Peyer's patch (tissue), 4 donors: Measurements from ENCODE around the gene UFC1. TPM values are rescaled to one million over a fixed set of nuclear protein-coding genes. Genes with fewer than 3 reads are reported as not detected.

Experiments
- DNase-seq, 3 donors: peaks; one replicate each; pipeline ENCODE4 v3.0.0-alpha.2; 2017 to 2019
- H3K27ac ChIP-seq, 4 donors: fragments of 200-600 bp; sonication (generic); one replicate each; pipeline ENCODE4 v1.5.1; 2016 to 2019
- H3K27me3 ChIP-seq, 2 donors: fragments of 200-600 bp; sonication (generic); one replicate each; pipeline ENCODE4 v1.5.1; 2019
- H3K36me3 ChIP-seq, 3 donors: fragments of 200-600 bp; sonication (generic); one replicate each; pipeline ENCODE4 v1.5.1; 2016 to 2019
- H3K4me1 ChIP-seq, 4 donors: fragments of 200-600 bp; sonication (generic); one replicate each; pipeline ENCODE4 v1.5.1; 2016 to 2019
- H3K4me3 ChIP-seq, 4 donors: fragments of 200-600 bp; sonication (generic); 1 replicate in 3 of 4; 2 replicates in 1 of 4; pipeline ENCODE4 v1.5.1; 2016 to 2019; ENCODE audit warnings: mild to moderate bottlenecking in 1 of 4
- H3K9me3 ChIP-seq, 4 donors: fragments of 200-600 bp; sonication (generic); one replicate each; pipeline ENCODE4 v1.5.1; 2016 to 2019; ENCODE audit warnings: mild to moderate bottlenecking in 1 of 4
- CTCF ChIP-seq, 6 experiments: fragments of 450-650 bp in 4 of 6; fragments of 200-600 bp in 2 of 6; sonication (generic) in 1 of 6; IDR thresholded peaks; one replicate each; pipeline ENCODE4 v1.5.1; 2017 to 2019; ENCODE audit warnings: antibody characterized with exemption in 6 of 6, mild to moderate bottlenecking in 3 of 6, moderate library complexity in 1 of 6
- POLR2A ChIP-seq, 2 donors: fragments of 450-650 bp; IDR thresholded peaks; one replicate each; pipeline ENCODE4 v1.5.1; 2017; ENCODE audit warnings: antibody characterized with exemption in 2 of 2, mild to moderate bottlenecking in 2 of 2, moderate library complexity in 2 of 2
- total RNA-seq, 4 donors: library from RNA; depleted of rRNA; stranded (reverse); fragments of >200 nt; gene quantifications; one replicate each; pipeline ENCODE4 v1.1.0, GENCODE V29; 2016

UFC1 gene
- total RNA-seq, 4 donors from 2014 or later = 36.9 to 82.5 (median 61.7) TPM

- peaks cover 0 to 19% (median 7%) of the 10 kb centered on the region in 4 donors for H3K4me1 ChIP-seq
- no peaks in the 10 kb centered on the region for H3K9me3 ChIP-seq
Observed at GRCh38 chr1:161190962-161191521, 37.3 kb downstream of the UFC1 start.

GRCh38 chr1:161191971-161192370 is 38.2 kb downstream of the UFC1 start:
- H3K27me3 ChIP-seq = no peaks in the 10 kb centered on the region
- no peaks in the 10 kb centered on the region for H3K36me3 ChIP-seq
- no peak overlapping the region for H3K4me3 ChIP-seq
- H3K27ac ChIP-seq = no peak overlapping the region
- DNase-seq = no peak
- H3K4me1 ChIP-seq = peaks cover 0 to 12% (median 7%) of the 10 kb centered on the region in 4 donors
- TF ChIP-seq POLR2A (IDR thresholded peaks at IDR 0.05) = no peak
- TF ChIP-seq CTCF (IDR thresholded peaks at IDR 0.05) = no peak
- no peaks in the 10 kb centered on the region for H3K9me3 ChIP-seq

More at GRCh38 chr1:161190962-161191521, 37.3 kb downstream of the UFC1 start:
- H3K4me3 ChIP-seq = no peak overlapping the region
- H3K36me3 ChIP-seq = no peaks in the 10 kb centered on the region
- TF ChIP-seq POLR2A (IDR thresholded peaks at IDR 0.05) (no peak), CTCF (IDR thresholded peaks at IDR 0.05) (no peak)
- no peak for DNase-seq
- H3K27ac ChIP-seq = no peak overlapping the region
- no peaks in the 10 kb centered on the region for H3K27me3 ChIP-seq

DNA sequence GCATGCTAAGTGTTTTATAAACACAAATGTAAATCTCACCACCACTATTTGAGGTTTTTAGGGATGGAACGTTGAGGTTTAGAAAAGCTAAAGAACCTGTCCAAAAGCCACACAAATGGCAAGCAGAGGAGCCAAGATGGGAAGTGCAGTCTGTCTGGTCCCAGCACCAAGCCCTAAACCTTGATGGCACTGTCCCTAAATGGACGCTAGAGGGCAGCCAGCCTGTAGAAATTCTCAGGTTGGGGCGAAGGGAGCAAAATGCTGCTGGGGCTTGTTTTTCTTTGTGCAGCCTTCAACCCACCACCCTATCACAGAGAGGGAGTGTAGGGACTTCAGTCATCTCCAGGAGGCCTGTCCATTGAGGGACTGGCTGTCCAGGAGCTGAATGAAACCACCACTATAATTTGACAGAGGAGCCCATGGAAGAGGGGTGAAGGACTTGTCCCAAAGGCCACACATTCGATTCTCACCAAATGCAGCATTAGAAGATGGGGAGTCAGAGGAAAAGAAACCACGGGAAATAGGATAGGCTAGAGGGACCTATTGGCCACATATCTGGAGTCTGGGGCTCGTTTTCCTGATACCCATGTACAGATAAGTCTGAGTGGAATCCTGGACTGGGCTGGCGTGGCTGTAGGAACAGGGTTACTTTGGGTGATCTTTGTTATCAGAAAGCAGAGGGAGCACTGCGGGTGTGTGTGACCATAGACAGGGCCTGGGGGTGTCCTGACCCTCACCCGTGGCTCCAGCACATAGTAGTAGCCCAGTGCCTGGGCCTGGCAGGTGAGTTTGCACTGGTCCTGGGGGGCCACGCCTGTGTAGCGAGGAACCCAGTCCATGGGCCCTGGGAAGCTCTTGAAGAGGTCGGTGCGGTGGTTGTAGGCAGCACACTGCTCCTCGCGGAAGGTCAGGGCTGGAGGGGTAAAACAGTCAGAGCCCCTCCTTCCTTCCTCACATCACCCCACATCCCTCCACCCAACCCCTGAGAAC is 39.0 kb downstream of the UFC1 start:
- TF ChIP-seq CTCF (IDR thresholded peaks at IDR 0.05) = peak; percentile 80 to 90 (median 84)
- no peak for TF ChIP-seq POLR2A (IDR thresholded peaks at IDR 0.05)
- H3K27me3 ChIP-seq = no peaks in the 10 kb centered on the region
- DNase-seq = peak in 2 of 3 donors; percentile 63 to 88
- H3K4me1 ChIP-seq = peaks cover 0 to 12% (median 7%) of the 10 kb centered on the region in 4 donors
- no peak overlapping the region for H3K4me3 ChIP-seq
- H3K27ac ChIP-seq = peak overlapping the region in 1 of 4 donors; percentile 12
- no peaks in the 10 kb centered on the region for H3K36me3 ChIP-seq
- no peaks in the 10 kb centered on the region for H3K9me3 ChIP-seq

DNA sequence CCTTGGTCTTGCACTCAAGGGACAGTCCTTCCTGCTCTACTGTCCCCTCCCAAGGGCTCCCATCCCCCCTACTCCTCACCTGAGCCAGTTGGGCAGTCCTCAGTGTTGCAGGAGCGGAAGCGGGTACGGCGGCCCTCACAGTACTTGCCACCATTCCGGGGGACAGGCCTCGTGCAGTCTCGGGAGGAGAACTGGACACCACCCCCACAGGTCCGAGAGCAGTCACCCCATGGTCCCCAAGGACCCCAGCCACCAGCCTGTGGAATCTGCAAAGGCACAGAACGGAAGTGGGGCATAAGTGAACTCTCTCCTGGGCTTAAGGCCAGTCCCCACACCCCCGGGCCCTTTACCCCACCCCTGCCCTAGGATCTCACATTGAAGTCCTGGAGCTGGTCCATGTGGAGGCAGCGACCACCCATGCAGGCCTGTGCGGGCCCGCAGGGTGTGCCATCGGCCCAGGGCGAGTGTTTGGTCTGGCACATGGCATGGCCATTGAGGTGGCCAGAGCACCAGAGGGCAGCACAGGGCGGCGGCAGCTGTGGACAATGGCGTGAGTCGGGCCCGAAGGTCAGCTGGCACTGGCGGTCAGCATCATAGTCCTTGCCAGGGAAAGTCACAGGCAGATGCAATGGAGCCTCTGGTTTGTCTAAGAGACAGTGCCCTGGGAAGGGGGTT is 39.9 kb downstream of the UFC1 start:
- no peaks in the 10 kb centered on the region for H3K36me3 ChIP-seq
- H3K27me3 ChIP-seq = no peaks in the 10 kb centered on the region
- no peak overlapping the region for H3K4me3 ChIP-seq
- no peak for DNase-seq
- peaks cover 0 to 14% (median 9%) of the 10 kb centered on the region in 4 donors for H3K4me1 ChIP-seq
- TF ChIP-seq POLR2A (IDR thresholded peaks at IDR 0.05) (no peak), CTCF (IDR thresholded peaks at IDR 0.05) (no peak)
- H3K9me3 ChIP-seq = no peaks in the 10 kb centered on the region
- H3K27ac ChIP-seq = peak overlapping the region in 1 of 4 donors; percentile 5

GRCh38 chr1:161195171-161195570 is 41.4 kb downstream of the UFC1 start:
- peak overlapping the region in 2 of 4 donors; percentile 8 to 44 for H3K27ac ChIP-seq
- H3K9me3 ChIP-seq = no peaks in the 10 kb centered on the region
- no peaks in the 10 kb centered on the region for H3K27me3 ChIP-seq
- H3K4me1 ChIP-seq = peaks cover 0 to 22% (median 9%) of the 10 kb centered on the region in 4 donors
- no peaks in the 10 kb centered on the region for H3K36me3 ChIP-seq
- H3K4me3 ChIP-seq = no peak overlapping the region
- DNase-seq = peak in 1 of 3 donors; percentile 34
- TF ChIP-seq POLR2A (IDR thresholded peaks at IDR 0.05) (no peak), CTCF (IDR thresholded peaks at IDR 0.05) (no peak)
